Smooth muscle cell (in vitro differentiated cells): ENCODE results near the gene TBC1D12. TPM values are rescaled to one million over a fixed set of nuclear protein-coding genes. Genes with fewer than 3 reads are reported as not detected.

Experiments
- DNase-seq: peaks from one replicate; lab custom pipeline; 2025; ENCODE audit not compliant: unreplicated experiment; lab: John Stamatoyannopoulos, UW
- H2AFZ ChIP-seq: fragments of 200-600 bp; sonication (generic); 2 replicates; pipeline ENCODE4 v1.6.0; 2016; ENCODE audit warnings: antibody characterized with exemption, low read depth, mild to moderate bottlenecking
- H3F3A ChIP-seq: fragments of 200-600 bp; sonication (generic); 2 replicates; pipeline ENCODE4 v1.6.0; 2017; ENCODE audit warnings: antibody characterized with exemption, low read depth
- H3K27ac ChIP-seq: fragments of 200-600 bp; sonication (generic); 2 replicates; pipeline ENCODE4 v1.5.1; 2016; ENCODE audit warnings: low read depth, mild to moderate bottlenecking
- H3K27me3 ChIP-seq: fragments of 200-600 bp; sonication (generic); 2 replicates; pipeline ENCODE4 v1.6.1; 2016; ENCODE audit warnings: low read depth, mild to moderate bottlenecking
- H3K36me3 ChIP-seq: fragments of 200-600 bp; sonication (generic); 2 replicates; pipeline ENCODE4 v1.5.1; 2016; ENCODE audit warnings: low read depth
- H3K4me1 ChIP-seq: fragments of 200-600 bp; sonication (generic); 2 replicates; pipeline ENCODE4 v1.5.1; 2016; ENCODE audit warnings: low read depth
- H3K4me2 ChIP-seq: fragments of 200-600 bp; sonication (generic); 2 replicates; pipeline ENCODE4 v1.6.0; 2016; ENCODE audit warnings: mild to moderate bottlenecking
- H3K4me3 ChIP-seq: fragments of 200-600 bp; sonication (generic); 2 replicates; pipeline ENCODE4 v1.5.1; 2016; ENCODE audit warnings: mild to moderate bottlenecking
- H3K79me2 ChIP-seq: fragments of 200-600 bp; sonication (generic); 2 replicates; pipeline ENCODE4 v1.6.0; 2016; ENCODE audit warnings: low read depth, mild to moderate bottlenecking
- H3K9ac ChIP-seq: fragments of 200-600 bp; sonication (generic); 2 replicates; pipeline ENCODE4 v1.6.0; 2016; ENCODE audit warnings: low read depth
- H3K9me3 ChIP-seq: fragments of 200-600 bp; sonication (generic); replicated peaks from 2 replicates; pipeline ENCODE4 v1.5.1; 2016; ENCODE audit warnings: low read depth
- H4K20me1 ChIP-seq: fragments of 200-600 bp; sonication (generic); 2 replicates; pipeline ENCODE4 v1.6.0; 2016; ENCODE audit warnings: low read depth
- WGBS: methylation state at CpG from one replicate; pipeline ENCODE4 v1.1.7; 2016; ENCODE audit warnings: low lambda C conversion rate; 5-methylcytosine and 5-hydroxymethylcytosine counted together
- polyA plus RNA-seq: library from polyadenylated mRNA; unstranded; fragments of >200 nt; fragmentation: Nextera tagmentation; extraction: Ambion mirVana; gene quantifications from 2 replicates; pipeline ENCODE4 v1.2.1, GENCODE V29; 2016
- total RNA-seq: library from RNA; depleted of rRNA; stranded (reverse); fragments of >200 nt; gene quantifications from 2 replicates; pipeline ENCODE4 v1.2.3, GENCODE V29; 2014
- TF ChIP-seq, protein P1 (sequence below): fragments of 200-600 bp; sonication (generic); IDR thresholded peaks from 2 replicates; pipeline ENCODE4 v1.5.1; 2017; ENCODE audit warnings: borderline replicate concordance, mild to moderate bottlenecking, antibody characterized with exemption; ENCODE audit not compliant: insufficient read depth, poor library complexity, severe bottlenecking

TBC1D12 gene
- total and polyA plus RNA-seq, 2 experiments from 2014 or later: 3.8 to 9.4 TPM

DNA sequence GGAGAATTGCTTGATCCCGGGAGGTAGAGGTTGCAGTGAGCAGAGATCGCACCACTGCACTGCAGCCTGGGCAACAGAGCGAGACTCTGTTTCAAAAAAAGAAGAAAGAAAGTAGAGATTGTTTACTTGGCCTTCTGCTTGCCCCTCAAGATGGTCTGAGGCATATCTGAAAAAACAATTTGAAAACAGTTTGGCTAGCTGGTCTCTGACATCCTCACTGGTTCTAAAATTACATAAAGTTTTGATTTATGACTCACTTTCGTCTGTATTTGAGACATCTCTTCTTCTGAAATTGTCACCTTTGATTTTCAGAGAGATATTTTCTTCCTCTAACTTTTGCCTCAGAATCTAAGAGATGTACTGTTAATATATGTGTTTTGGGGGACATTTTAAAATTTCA lies 93.7 kb downstream of the TBC1D12 start:
- no peaks in the 10 kb centered on the region for H3K79me2 ChIP-seq
- no peaks in the 10 kb centered on the region for H3K27me3 ChIP-seq
- TF ChIP-seq, protein P1, sequence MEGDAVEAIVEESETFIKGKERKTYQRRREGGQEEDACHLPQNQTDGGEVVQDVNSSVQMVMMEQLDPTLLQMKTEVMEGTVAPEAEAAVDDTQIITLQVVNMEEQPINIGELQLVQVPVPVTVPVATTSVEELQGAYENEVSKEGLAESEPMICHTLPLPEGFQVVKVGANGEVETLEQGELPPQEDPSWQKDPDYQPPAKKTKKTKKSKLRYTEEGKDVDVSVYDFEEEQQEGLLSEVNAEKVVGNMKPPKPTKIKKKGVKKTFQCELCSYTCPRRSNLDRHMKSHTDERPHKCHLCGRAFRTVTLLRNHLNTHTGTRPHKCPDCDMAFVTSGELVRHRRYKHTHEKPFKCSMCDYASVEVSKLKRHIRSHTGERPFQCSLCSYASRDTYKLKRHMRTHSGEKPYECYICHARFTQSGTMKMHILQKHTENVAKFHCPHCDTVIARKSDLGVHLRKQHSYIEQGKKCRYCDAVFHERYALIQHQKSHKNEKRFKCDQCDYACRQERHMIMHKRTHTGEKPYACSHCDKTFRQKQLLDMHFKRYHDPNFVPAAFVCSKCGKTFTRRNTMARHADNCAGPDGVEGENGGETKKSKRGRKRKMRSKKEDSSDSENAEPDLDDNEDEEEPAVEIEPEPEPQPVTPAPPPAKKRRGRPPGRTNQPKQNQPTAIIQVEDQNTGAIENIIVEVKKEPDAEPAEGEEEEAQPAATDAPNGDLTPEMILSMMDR: no peak
- no peaks in the 10 kb centered on the region for H3K9me3 ChIP-seq
- no peak overlapping the region for H3K4me2 ChIP-seq
- H3F3A ChIP-seq: no peaks in the 10 kb centered on the region
- H3K27ac ChIP-seq: no peak overlapping the region
- no peaks in the 10 kb centered on the region for H3K36me3 ChIP-seq
- WGBS: 96% methylated on average over 4 of the region's 4 CpGs
- H3K4me1 ChIP-seq: no peaks in the 10 kb centered on the region
- no peak overlapping the region for H3K4me3 ChIP-seq
- no peak overlapping the region for H2AFZ ChIP-seq
- no peak for DNase-seq
- H3K9ac ChIP-seq: no peak overlapping the region
- H4K20me1 ChIP-seq: peaks cover 1% of the 10 kb centered on the region

DNA sequence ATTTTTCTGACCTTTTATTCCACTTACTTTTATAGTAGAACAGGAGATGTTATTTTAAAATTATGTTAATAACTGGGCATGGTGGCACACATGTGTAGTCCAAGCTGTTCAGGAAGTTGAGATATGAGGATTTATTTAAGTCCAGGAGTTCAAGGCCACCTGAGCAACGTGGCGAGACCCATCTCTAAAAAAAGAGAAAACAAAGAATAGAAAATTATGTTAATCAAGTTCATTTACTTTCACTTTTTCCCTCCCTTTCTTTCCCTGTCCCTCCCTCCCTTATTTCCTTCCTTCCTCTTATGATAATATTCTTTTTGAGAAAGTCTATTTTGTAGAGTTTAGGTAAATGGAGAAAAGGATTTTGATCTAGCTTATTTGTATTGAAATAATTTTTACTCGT lies 94.3 kb downstream of the TBC1D12 start:
- TF ChIP-seq, protein P1: no peak
- Histone ChIP-seq H3K4me3 (no peak overlapping the region), H3K79me2 (no peaks in the 10 kb centered on the region), H4K20me1 (no peaks in the 10 kb centered on the region), H3K27ac (no peak overlapping the region), H3K9me3 (no peaks in the 10 kb centered on the region), H3K36me3 (no peaks in the 10 kb centered on the region), H3K4me2 (no peak overlapping the region), H3F3A (no peaks in the 10 kb centered on the region), H3K4me1 (no peaks in the 10 kb centered on the region), H3K27me3 (no peaks in the 10 kb centered on the region), H2AFZ (no peak overlapping the region), H3K9ac (no peak overlapping the region)
- 94% methylated on average over 3 of the region's 3 CpGs for whole genome bisulfite sequencing
- no peak for DNase-seq

DNA sequence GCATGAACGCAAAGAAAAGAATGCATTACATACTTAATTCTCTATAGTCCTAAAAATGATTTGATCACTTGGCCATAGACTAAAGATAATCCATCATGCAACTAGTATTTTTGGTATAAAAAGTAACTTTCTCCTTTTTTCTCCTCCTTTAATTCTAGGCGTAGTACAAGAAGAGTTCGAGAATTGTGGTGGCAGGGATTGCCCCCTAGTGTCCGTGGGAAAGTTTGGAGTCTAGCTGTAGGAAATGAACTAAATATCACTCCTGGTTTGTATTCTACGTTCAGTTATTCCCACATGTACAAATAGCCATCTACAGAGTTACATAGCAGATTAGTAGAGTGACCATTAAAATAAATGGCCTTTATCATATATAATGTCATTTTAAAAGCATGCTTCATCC lies 97.7 kb downstream of the TBC1D12 start:
- DNase-seq: no peak
- Histone ChIP-seq H3K4me2 (no peak overlapping the region), H2AFZ (no peak overlapping the region), H3K4me3 (no peak overlapping the region), H4K20me1 (no peaks in the 10 kb centered on the region), H3K27ac (no peak overlapping the region), H3K4me1 (no peaks in the 10 kb centered on the region), H3K9me3 (no peaks in the 10 kb centered on the region), H3F3A (no peaks in the 10 kb centered on the region), H3K27me3 (no peaks in the 10 kb centered on the region), H3K9ac (no peak overlapping the region), H3K36me3 (no peaks in the 10 kb centered on the region), H3K79me2 (no peaks in the 10 kb centered on the region)
- TF ChIP-seq, protein P1: peak; percentile 26
- WGBS: 75% methylated on average over 5 of the region's 5 CpGs
